ENCODE measurements around the gene UBC. TPM values are rescaled to one million over a fixed set of nuclear protein-coding genes. Genes with fewer than 3 reads are reported as not detected.
"Not testable (repeated sequence)": the region's sequence is repeated elsewhere in the genome, so short reads cannot be mapped to it uniquely, and the experiment has no call there.

UBC gene
- total and polyA plus RNA-seq, 2 experiments from 2014 or later = 1,267 to 1,410 TPM

GRCh38 chr12:124938108-124938507 lies 23.7 kb upstream of the UBC start:
- Histone ChIP-seq H3K4me2 (peak overlapping the region; percentile 83), H3K27me3 (no peaks in the 10 kb centered on the region), H3K4me3 (peak overlapping the region; percentile 37), H3K36me3 (replicated peaks; ENCODE audit: insufficient read depth, low read depth) (no peaks in the 10 kb centered on the region), H3K27ac (peak overlapping the region; percentile 92), H3K9me3 (ENCODE audit: low read depth) (no peaks in the 10 kb centered on the region), H3K9me2 (replicated peaks; ENCODE audit: insufficient read depth) (no peaks in the 10 kb centered on the region), H3K4me1 (ENCODE audit: insufficient read depth) (peaks cover 14% of the 10 kb centered on the region), H2AFZ (peak overlapping the region; percentile 10), H3K79me2 (no peaks in the 10 kb centered on the region), H4K20me1 (ENCODE audit: insufficient read depth, poor library complexity, severe bottlenecking) (no peaks in the 10 kb centered on the region)
- 68% methylated on average over 5 of the region's 5 CpGs for WGBS (ENCODE audit: low lambda C conversion rate, missing lambda C conversion rate)
- DNase-seq (ENCODE audit: low spot score) = no peak
- no peak for TF ChIP-seq EZH2 (IDR thresholded peaks at IDR 0.05; ENCODE audit: borderline replicate concordance)
- no peak for TF ChIP-seq EZH2phosphoT487 (IDR thresholded peaks at IDR 0.05; ENCODE audit: low read depth, severe bottlenecking, unreplicated experiment)
- no peak for TF ChIP-seq CTCF (IDR thresholded peaks at IDR 0.05; ENCODE audit: poor library complexity)

GRCh38 chr12:124931528-124931927 lies 17.1 kb upstream of the UBC start:
- 97% methylated on average over 9 of the region's 9 CpGs for WGBS (ENCODE audit: low lambda C conversion rate, missing lambda C conversion rate)
- H3K79me2 ChIP-seq; H3K4me2 ChIP-seq; H3K9me2 ChIP-seq (replicated peaks; ENCODE audit: insufficient read depth); DNase-seq (ENCODE audit: low spot score); H3K4me1 ChIP-seq (ENCODE audit: insufficient read depth); H3K36me3 ChIP-seq (replicated peaks; ENCODE audit: insufficient read depth, low read depth); H2AFZ ChIP-seq; H4K20me1 ChIP-seq (ENCODE audit: insufficient read depth, poor library complexity, severe bottlenecking); H3K9me3 ChIP-seq (ENCODE audit: low read depth); H3K27me3 ChIP-seq; H3K4me3 ChIP-seq; H3K27ac ChIP-seq: not testable (repeated sequence)

GRCh38 chr12:124930586-124930985 lies 16.1 kb upstream of the UBC start:
- Histone ChIP-seq H3K9me2 (replicated peaks; ENCODE audit: insufficient read depth) (no peaks in the 10 kb centered on the region), H3K79me2 (no peaks in the 10 kb centered on the region), H3K36me3 (replicated peaks; ENCODE audit: insufficient read depth, low read depth) (no peaks in the 10 kb centered on the region), H3K4me3 (no peak overlapping the region), H2AFZ (no peak overlapping the region), H4K20me1 (ENCODE audit: insufficient read depth, poor library complexity, severe bottlenecking) (no peaks in the 10 kb centered on the region), H3K27ac (no peak overlapping the region), H3K4me1 (ENCODE audit: insufficient read depth) (no peaks in the 10 kb centered on the region), H3K27me3 (no peaks in the 10 kb centered on the region), H3K4me2 (no peak overlapping the region), H3K9me3 (ENCODE audit: low read depth) (no peaks in the 10 kb centered on the region)
- no peak for TF ChIP-seq EZH2phosphoT487 (IDR thresholded peaks at IDR 0.05; ENCODE audit: low read depth, severe bottlenecking, unreplicated experiment)
- no peak for TF ChIP-seq EZH2 (IDR thresholded peaks at IDR 0.05; ENCODE audit: borderline replicate concordance)
- TF ChIP-seq CTCF (IDR thresholded peaks at IDR 0.05; ENCODE audit: poor library complexity) = no peak
- no peak for DNase-seq (ENCODE audit: low spot score)

GRCh38 chr12:124929649-124930419 lies 15.4 kb upstream of the UBC start:
- no peaks in the 10 kb centered on the region for H3K79me2 ChIP-seq
- H3K9me2 ChIP-seq (replicated peaks; ENCODE audit: insufficient read depth) = no peaks in the 10 kb centered on the region
- no peak overlapping the region for H3K4me3 ChIP-seq
- H3K4me1 ChIP-seq (ENCODE audit: insufficient read depth) = no peaks in the 10 kb centered on the region
- H3K9me3 ChIP-seq (ENCODE audit: low read depth) = no peaks in the 10 kb centered on the region
- DNase-seq (ENCODE audit: low spot score) = no peak
- no peak overlapping the region for H2AFZ ChIP-seq
- no peaks in the 10 kb centered on the region for H4K20me1 ChIP-seq (ENCODE audit: insufficient read depth, poor library complexity, severe bottlenecking)
- H3K27me3 ChIP-seq = no peaks in the 10 kb centered on the region
- H3K4me2 ChIP-seq = no peak overlapping the region
- whole genome bisulfite sequencing (ENCODE audit: low lambda C conversion rate, missing lambda C conversion rate) = 86% methylated on average over 9 of the region's 9 CpGs
- no peak for TF ChIP-seq CTCF (IDR thresholded peaks at IDR 0.05; ENCODE audit: poor library complexity)
- no peak for TF ChIP-seq EZH2phosphoT487 (IDR thresholded peaks at IDR 0.05; ENCODE audit: low read depth, severe bottlenecking, unreplicated experiment)
- TF ChIP-seq EZH2 (IDR thresholded peaks at IDR 0.05; ENCODE audit: borderline replicate concordance) = no peak
- no peaks in the 10 kb centered on the region for H3K36me3 ChIP-seq (replicated peaks; ENCODE audit: insufficient read depth, low read depth)
- H3K27ac ChIP-seq = no peak overlapping the region

Measured in hepatocyte (in vitro differentiated cells).